Globus pallidus (tissue), 1 donor: ENCODE measurements around the gene ZNF304.
A peak's percentile ranks its signal among the peaks of the same experiment; 100 is the strongest.
"Not testable (repeated sequence)": the region's sequence is repeated elsewhere in the genome, so short reads cannot be mapped to it uniquely, and the experiment has no call there.

Source experiments
- DNase-seq: peaks from one replicate; pipeline ENCODE4 v3.0.0-alpha.2; 2015; ENCODE audit warnings: low spot score

The ZNF304 gene

GRCh38 chr19:57362419-57362818 is 11.3 kb downstream of the ZNF304 start:
- no peak for DNase-seq

- DNase-seq: peak; percentile 99
Measured at GRCh38 chr19:57362997-57363687, 12.1 kb downstream of the ZNF304 start, which contains the start of the genes TRAPPC2B and ZNF547. TSS of gene TRAPPC2B (plus strand) at chr19:57363551. CDS start at chr19:57364834, 1,283 bp downstream. TSS of gene ZNF547 (plus strand) at chr19:57363551. CDS start at chr19:57368556, 5,005 bp downstream.

GRCh38 chr19:57363688-57364181 is 12.7 kb downstream of the ZNF304 start:
- DNase-seq: peak; percentile 21

GRCh38 chr19:57366776-57367175 is 15.7 kb downstream of the ZNF304 start:
- no peak for DNase-seq

- no peak for DNase-seq
Measured at GRCh38 chr19:57374179-57374578, 23.1 kb downstream of the ZNF304 start.

GRCh38 chr19:57374647-57375046 is 23.6 kb downstream of the ZNF304 start:
- not testable (repeated sequence) for DNase-seq

GRCh38 chr19:57376151-57376550 is 25.1 kb downstream of the ZNF304 start:
- no peak for DNase-seq

- no peak for DNase-seq
Measured at GRCh38 chr19:57377498-57378146, 26.6 kb downstream of the ZNF304 start.

GRCh38 chr19:57380923-57381322 is 29.9 kb downstream of the ZNF304 start:
- DNase-seq: no peak

- no peak for DNase-seq
Measured at GRCh38 chr19:57382806-57383488, 31.9 kb downstream of the ZNF304 start.

- no peak for DNase-seq
Measured at GRCh38 chr19:57389194-57389729, 38.2 kb downstream of the ZNF304 start.

GRCh38 chr19:57389730-57390598 is 38.9 kb downstream of the ZNF304 start, which contains the start of gene ZNF548:
TSS of gene ZNF548 (plus strand) at chr19:57389854. CDS start at chr19:57390100, 246 bp downstream.
- DNase-seq: peak; percentile 98

- DNase-seq: no peak
Measured at GRCh38 chr19:57395710-57396109, 44.6 kb downstream of the ZNF304 start.

- DNase-seq: no peak
Measured at GRCh38 chr19:57398868-57399267, 47.8 kb downstream of the ZNF304 start.

- DNase-seq: no peak
Measured at GRCh38 chr19:57403737-57404563, 52.9 kb downstream of the ZNF304 start.

- DNase-seq: peak; percentile 13
Measured at GRCh38 chr19:57406516-57407123, 55.5 kb downstream of the ZNF304 start.
